Natural killer cell (primary cell): ENCODE measurements around the gene FER. TPM values are rescaled to one million over a fixed set of nuclear protein-coding genes. Genes with fewer than 3 reads are reported as not detected.

ENCODE experiments used
- ATAC-seq, 3 donors: fragments of 150-1000 bp in 2 of 3; fragments of 200-7000 bp in 1 of 3; cut with Tn5 transposase; 1 replicate in 1 of 3; 2 replicates in 2 of 3; pipeline ENCODE4 v1.10.0; 2021; ENCODE audit warnings: mild to moderate bottlenecking in 2 of 3, moderate library complexity in 2 of 3
- DNase-seq, 2 donors: peaks; one replicate each; pipeline versions ENCODE4 v3.0.0 to v3.0.0-alpha.2; 2013 to 2021; ENCODE audit warnings: mixed read lengths in 1 of 2
- H3K27ac ChIP-seq: one replicate; pipeline ENCODE4 v1.5.1; 2013; ENCODE audit warnings: mild to moderate bottlenecking, low read length
- H3K27me3 ChIP-seq: one replicate; pipeline ENCODE4 v1.6.1; 2013; ENCODE audit warnings: low read length; ENCODE audit not compliant: control insufficient read depth, insufficient read depth
- H3K36me3 ChIP-seq: one replicate; pipeline ENCODE4 v1.6.1; 2013; ENCODE audit warnings: low read length; ENCODE audit not compliant: control insufficient read depth, insufficient read depth
- H3K4me1 ChIP-seq: one replicate; pipeline ENCODE4 v1.6.1; 2013; ENCODE audit warnings: low read length; ENCODE audit not compliant: control insufficient read depth, insufficient read depth
- H3K4me3 ChIP-seq: one replicate; pipeline ENCODE4 v1.5.1; 2013; ENCODE audit warnings: low read length
- H3K9me3 ChIP-seq: one replicate; pipeline ENCODE4 v1.6.1; 2013; ENCODE audit warnings: low read length; ENCODE audit not compliant: control insufficient read depth, insufficient read depth
- H3K27ac Mint-ChIP-seq, 2 donors: one replicate each; pipeline ENCODE4 v1.8.0; 2022; ENCODE audit warnings: mild to moderate bottlenecking in 2 of 2, mixed read lengths in 2 of 2, moderate library complexity in 1 of 2
- H3K27me3 Mint-ChIP-seq, 2 donors: one replicate each; pipeline ENCODE4 v1.8.0; 2022; ENCODE audit warnings: low read depth in 2 of 2, mixed read lengths in 2 of 2
- H3K36me3 Mint-ChIP-seq: one replicate; pipeline ENCODE4 v1.8.0; 2022; ENCODE audit warnings: mixed read lengths
- H3K4me1 Mint-ChIP-seq, 2 donors: one replicate each; pipeline ENCODE4 v1.8.0; 2022; ENCODE audit warnings: mixed read lengths in 2 of 2
- H3K4me3 Mint-ChIP-seq: one replicate; pipeline ENCODE4 v1.8.0; 2022; ENCODE audit warnings: mild to moderate bottlenecking, moderate library complexity, mixed read lengths
- H3K9me3 Mint-ChIP-seq, 2 donors: one replicate each; pipeline ENCODE4 v1.8.0; 2022; ENCODE audit warnings: mixed read lengths in 2 of 2
- CTCF ChIP-seq: fragments of 200-600 bp; IDR thresholded peaks from one replicate; pipeline ENCODE4 v1.8.0; 2022; ENCODE audit warnings: antibody characterized with exemption
- WGBS: methylation state at CpG from one replicate; pipeline ENCODE4 v1.1.7; 2013; ENCODE audit warnings: missing lambda C conversion rate; ENCODE audit not compliant: insufficient coverage; 5-methylcytosine and 5-hydroxymethylcytosine counted together
- intact Hi-C: fragments of 100-400 bp; cut with micrococcal nuclease; formaldehyde crosslinking; loops from one replicate; pipeline ENCODE4 v1.14.2; 2022
- total RNA-seq, 4 donors: library from RNA; stranded (reverse); fragments of 120-200 nt in 1 of 4; gene quantifications; one replicate each; pipeline versions ENCODE4 v1.2.3 to v1.2.4, GENCODE V29; 2013 to 2022

Gene FER
- total RNA-seq, 3 donors from 2014 or later (not counting 1 experiment from before 2014, with no cell fraction given) = 17.3 to 25.2 (median 19.4) TPM

GRCh38 chr5:109223531-109223930 lies 475.8 kb downstream of the FER start:
- no peak for ATAC-seq

GRCh38 chr5:109224276-109224882 lies 476.7 kb downstream of the FER start:
- H3K36me3 Mint-ChIP-seq = no peaks in the 10 kb centered on the region
- TF ChIP-seq CTCF = no peak

More at GRCh38 chr5:109223531-109223930, 475.8 kb downstream of the FER start:
- TF ChIP-seq CTCF = no peak
- WGBS = 90% methylated on average over 9 of the region's 9 CpGs
- no peak overlapping the region for H3K4me3 ChIP-seq
- H3K27ac ChIP-seq = no peak overlapping the region
- peaks cover 5 to 6% of the 10 kb centered on the region in 2 donors for H3K27me3 Mint-ChIP-seq
- no peak for DNase-seq
- H3K4me1 Mint-ChIP-seq = no peaks in the 10 kb centered on the region
- no peaks in the 10 kb centered on the region for H3K9me3 ChIP-seq
- H3K27me3 ChIP-seq = no peaks in the 10 kb centered on the region
- intact Hi-C loops = no loop called here
- no peaks in the 10 kb centered on the region for H3K4me1 ChIP-seq
- no peaks in the 10 kb centered on the region for H3K36me3 ChIP-seq
- H3K9me3 Mint-ChIP-seq = peaks cover 0 to 2% of the 10 kb centered on the region in 2 donors
- no peak overlapping the region for H3K27ac Mint-ChIP-seq
- no peaks in the 10 kb centered on the region for H3K36me3 Mint-ChIP-seq
- no peak overlapping the region for H3K4me3 Mint-ChIP-seq

GRCh38 chr5:109225716-109226625 lies 478.3 kb downstream of the FER start:
- Mint-ChIP-seq H3K36me3 (no peaks in the 10 kb centered on the region), H3K9me3 (no peaks in the 10 kb centered on the region), H3K4me3 (no peak overlapping the region), H3K4me1 (no peaks in the 10 kb centered on the region), H3K27me3 (peaks cover 3 to 5% of the 10 kb centered on the region in 2 donors), H3K27ac (no peak overlapping the region)
- ATAC-seq (no peak), DNase-seq (no peak)
- Histone ChIP-seq H3K36me3 (no peaks in the 10 kb centered on the region), H3K4me3 (no peak overlapping the region), H3K4me1 (no peaks in the 10 kb centered on the region), H3K27me3 (no peaks in the 10 kb centered on the region), H3K27ac (no peak overlapping the region), H3K9me3 (no peaks in the 10 kb centered on the region)
- 89% methylated on average over 11 of the region's 11 CpGs for WGBS
- no peak for TF ChIP-seq CTCF
- intact Hi-C loops = no loop called here

More at GRCh38 chr5:109224276-109224882, 476.7 kb downstream of the FER start:
- Histone ChIP-seq H3K9me3 (no peaks in the 10 kb centered on the region), H3K36me3 (no peaks in the 10 kb centered on the region), H3K27me3 (no peaks in the 10 kb centered on the region), H3K27ac (no peak overlapping the region), H3K4me3 (no peak overlapping the region), H3K4me1 (no peaks in the 10 kb centered on the region)
- Mint-ChIP-seq H3K4me1 (no peaks in the 10 kb centered on the region), H3K27ac (no peak overlapping the region), H3K27me3 (no peaks in the 10 kb centered on the region), H3K4me3 (no peak overlapping the region), H3K9me3 (no peaks in the 10 kb centered on the region)
- 85% methylated on average over 4 of the region's 4 CpGs for WGBS
- ATAC-seq = no peak
- DNase-seq = no peak
- intact Hi-C loops = no loop called here
